Measurements from ENCODE around the gene PIP5K1B.

DNA sequence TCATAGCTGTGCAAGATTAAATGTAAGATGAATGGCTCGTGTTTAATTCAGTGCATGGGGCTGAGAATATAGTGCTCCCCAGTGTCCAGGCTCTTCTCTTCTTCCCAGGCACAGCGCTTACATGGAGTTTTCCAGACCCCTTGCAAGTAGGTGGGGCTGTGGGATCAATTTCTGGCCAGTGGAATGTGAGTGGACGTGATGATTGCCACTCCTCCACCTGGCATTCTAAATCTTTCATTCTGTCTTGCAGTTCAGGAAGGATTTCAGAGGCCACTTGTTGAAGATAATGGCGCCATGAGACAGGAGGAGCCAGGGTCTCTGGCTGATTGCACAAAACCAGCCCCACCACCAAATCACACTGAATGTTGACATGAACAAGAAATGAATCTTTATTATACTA, 7.2 kb upstream of the PIP5K1B start:
- TF ChIP-seq CTCF (IDR thresholded peaks at IDR 0.05; ENCODE audit: extremely low read depth in 1 of 2, insufficient read depth in 1 of 2, low read depth in 1 of 2, low read length in 2 of 2): no peak
- TF ChIP-seq POLR2A (IDR thresholded peaks at IDR 0.05; ENCODE audit: low read depth, low read length): no peak
- TF ChIP-seq POLR2AphosphoS5 (IDR thresholded peaks at IDR 0.05; ENCODE audit: insufficient read depth, low read depth, low read length): no peak
- TF ChIP-seq EZH2 (IDR thresholded peaks at IDR 0.05; ENCODE audit: borderline replicate concordance, low read depth, low read length, severe bottlenecking): no peak
- TF ChIP-seq MAX (IDR thresholded peaks at IDR 0.05; ENCODE audit: insufficient read depth, insufficient read length): no peak
- TF ChIP-seq MYC (IDR thresholded peaks at IDR 0.05; ENCODE audit: low read depth, low read length): no peak
- TF ChIP-seq JUN (IDR thresholded peaks at IDR 0.05; ENCODE audit: borderline replicate concordance, insufficient read depth, insufficient read length, low read depth): no peak
- TF ChIP-seq GATA2 (IDR thresholded peaks at IDR 0.05; ENCODE audit: insufficient read depth, insufficient read length, low read depth, low read length): no peak
